Measurements from ENCODE around the gene RUNX3. TPM values are rescaled to one million over a fixed set of nuclear protein-coding genes. Genes with fewer than 3 reads are reported as not detected.
A peak's percentile ranks its signal among the peaks of the same experiment; 100 is the strongest.

The RUNX3 gene
- total and polyA plus RNA-seq, 8 donors, result 0.98 to 8.7 (median 1.5) TPM

DNA sequence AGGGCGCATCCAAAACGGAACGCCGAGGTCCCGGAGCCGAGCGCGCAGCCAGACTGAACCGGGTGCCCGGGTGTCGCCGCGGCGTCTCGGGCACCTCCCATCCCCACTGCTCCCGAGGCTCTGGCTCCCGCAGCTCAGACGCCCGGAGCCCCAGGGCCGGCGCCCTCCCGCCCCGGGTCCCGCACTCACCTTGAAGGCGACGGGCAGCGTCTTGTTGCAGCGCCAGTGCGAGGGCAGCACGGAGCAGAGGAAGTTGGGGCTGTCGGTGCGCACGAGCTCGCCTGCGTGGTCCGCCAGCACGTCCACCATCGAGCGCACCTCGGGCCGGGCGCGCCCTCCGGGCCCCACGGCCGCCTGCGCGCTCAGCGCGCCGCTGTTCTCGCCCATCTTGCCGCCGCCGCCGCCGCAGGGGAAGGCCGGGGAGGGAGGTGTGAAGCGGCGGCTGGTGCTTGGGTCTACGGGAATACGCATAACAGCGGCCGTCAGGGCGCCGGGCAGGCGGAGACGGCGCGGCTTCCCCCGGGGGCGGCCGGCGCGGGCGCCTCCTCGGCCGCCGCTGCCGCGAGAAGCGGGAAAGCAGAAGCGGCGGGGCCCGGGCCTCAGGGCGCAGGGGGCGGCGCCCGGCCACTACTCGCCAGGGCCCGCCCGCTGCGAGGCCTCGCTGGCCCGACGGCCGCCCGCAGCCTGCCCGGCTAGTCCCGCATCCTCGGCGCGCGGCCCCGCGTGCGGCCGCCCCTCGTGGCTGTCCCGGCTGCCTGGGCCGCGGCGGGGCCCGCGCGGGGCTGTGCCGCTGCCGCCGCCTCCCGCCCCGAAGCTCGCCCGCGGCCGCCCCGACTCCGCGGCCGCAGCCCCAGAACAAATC, 447 bp downstream of the RUNX3 start:
- Histone ChIP-seq H3K9me3 (no peaks in the 10 kb centered on the region), H3K36me3 (no peaks in the 10 kb centered on the region), H3K27me3 (peaks cover 92 to 99% of the 10 kb centered on the region in 2 donors), H3K4me3 (peak overlapping the region; percentile 17 to 57), H3K4me1 (peaks cover 9 to 65% of the 10 kb centered on the region in 2 donors), H3K27ac (peak overlapping the region; percentile 56 to 81)
- ATAC-seq, result no peak
- TF ChIP-seq, protein P1, sequence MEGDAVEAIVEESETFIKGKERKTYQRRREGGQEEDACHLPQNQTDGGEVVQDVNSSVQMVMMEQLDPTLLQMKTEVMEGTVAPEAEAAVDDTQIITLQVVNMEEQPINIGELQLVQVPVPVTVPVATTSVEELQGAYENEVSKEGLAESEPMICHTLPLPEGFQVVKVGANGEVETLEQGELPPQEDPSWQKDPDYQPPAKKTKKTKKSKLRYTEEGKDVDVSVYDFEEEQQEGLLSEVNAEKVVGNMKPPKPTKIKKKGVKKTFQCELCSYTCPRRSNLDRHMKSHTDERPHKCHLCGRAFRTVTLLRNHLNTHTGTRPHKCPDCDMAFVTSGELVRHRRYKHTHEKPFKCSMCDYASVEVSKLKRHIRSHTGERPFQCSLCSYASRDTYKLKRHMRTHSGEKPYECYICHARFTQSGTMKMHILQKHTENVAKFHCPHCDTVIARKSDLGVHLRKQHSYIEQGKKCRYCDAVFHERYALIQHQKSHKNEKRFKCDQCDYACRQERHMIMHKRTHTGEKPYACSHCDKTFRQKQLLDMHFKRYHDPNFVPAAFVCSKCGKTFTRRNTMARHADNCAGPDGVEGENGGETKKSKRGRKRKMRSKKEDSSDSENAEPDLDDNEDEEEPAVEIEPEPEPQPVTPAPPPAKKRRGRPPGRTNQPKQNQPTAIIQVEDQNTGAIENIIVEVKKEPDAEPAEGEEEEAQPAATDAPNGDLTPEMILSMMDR (IDR thresholded peaks at IDR 0.05), result no peak
- DNase-seq, result peak in 1 of 4 donors; percentile 89
- intact Hi-C loops (cut with DNase I), result loop anchor here in 1 of 2 donors (10.0 kb wide), 2 partner anchors 105 to 175 kb away; no protein-coding TSS in a partner anchor

DNA sequence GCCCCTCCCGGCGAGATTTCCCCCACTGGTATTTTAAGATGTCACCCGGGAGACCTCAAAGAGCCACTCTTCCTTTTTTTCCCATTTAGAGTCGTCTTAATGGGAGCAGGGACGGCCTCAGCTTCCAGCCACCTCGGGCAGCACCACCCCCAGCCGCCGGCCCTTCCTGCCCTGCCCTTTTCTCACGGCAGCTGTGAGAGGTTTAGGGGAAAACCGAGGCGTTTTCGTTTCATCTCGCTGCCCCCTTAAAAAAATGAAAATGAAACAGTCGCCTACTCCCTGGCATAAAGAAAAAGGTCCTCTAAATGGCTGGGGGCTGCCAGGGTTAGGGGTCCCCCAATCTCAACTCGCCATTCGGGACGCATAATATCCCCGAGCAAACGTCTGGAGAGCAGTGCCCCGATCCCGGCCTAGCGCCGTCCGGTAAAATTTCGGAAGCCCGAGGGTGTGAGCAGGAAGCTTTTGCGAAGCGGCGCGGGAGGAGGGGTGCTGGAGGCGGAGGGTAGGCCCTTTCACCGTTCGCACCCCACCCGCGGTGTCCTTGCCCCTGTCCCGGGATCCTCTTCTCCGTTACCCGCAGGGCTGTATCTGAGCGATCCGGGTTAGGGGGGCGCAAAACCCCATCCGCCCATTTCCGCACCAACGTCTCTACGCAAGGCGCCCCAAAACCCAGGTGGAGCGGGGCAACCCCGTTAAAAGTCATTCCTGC, 1.2 kb downstream of the RUNX3 start:
- no peaks in the 10 kb centered on the region for H3K36me3 ChIP-seq

DNA sequence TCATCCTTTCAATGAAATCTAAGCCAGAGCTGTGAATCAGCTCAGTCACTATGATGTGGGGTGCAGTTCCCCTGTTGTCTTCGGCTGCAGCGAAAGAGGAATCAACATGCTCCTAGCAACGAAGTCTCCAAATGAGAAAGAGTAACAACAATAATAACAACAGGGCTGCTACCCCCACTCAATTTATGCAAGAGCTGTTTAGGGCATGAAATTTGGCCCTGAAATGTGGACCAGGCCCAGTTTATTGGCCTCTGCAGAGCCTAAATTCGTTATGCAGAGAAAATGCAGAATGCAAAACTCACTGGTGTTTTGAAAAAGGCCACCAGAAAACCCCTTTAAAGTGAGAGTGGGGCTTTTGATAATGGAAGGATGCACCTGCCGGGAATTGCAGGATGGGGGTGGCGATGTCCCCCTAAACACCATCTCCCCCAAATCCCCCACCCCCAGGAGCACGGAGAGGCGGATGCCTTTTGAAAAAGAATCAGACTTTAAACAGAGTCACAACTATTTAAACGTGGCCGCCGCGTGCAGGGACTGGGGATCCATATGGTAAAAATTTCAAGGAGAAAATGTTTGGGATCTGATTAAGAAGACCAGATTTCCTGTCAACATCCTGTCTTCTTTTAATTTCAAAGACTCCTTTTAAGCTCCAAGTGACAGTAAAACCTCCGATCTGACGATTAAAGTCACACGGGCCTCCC, 1.9 kb downstream of the RUNX3 start:
- peaks cover 9 to 65% of the 10 kb centered on the region in 2 donors for H3K4me1 ChIP-seq
- DNase-seq (no peak), ATAC-seq (no peak)
- peak overlapping the region in 1 of 2 donors; percentile 81 for H3K27ac ChIP-seq
- peaks cover 77 to 99% of the 10 kb centered on the region in 2 donors for H3K27me3 ChIP-seq
- intact Hi-C loops (cut with DNase I), result no loop called here
- no peaks in the 10 kb centered on the region for H3K9me3 ChIP-seq
- peak overlapping the region; percentile 17 to 57 for H3K4me3 ChIP-seq
- TF ChIP-seq, protein P1 (IDR thresholded peaks at IDR 0.05), result no peak
- no peaks in the 10 kb centered on the region for H3K36me3 ChIP-seq

More for the DNA sequence above, 1.2 kb downstream of the RUNX3 start:
- H3K4me1 ChIP-seq, result peaks cover 9 to 65% of the 10 kb centered on the region in 2 donors
- H3K4me3 ChIP-seq, result peak overlapping the region; percentile 17 to 57
- H3K27ac ChIP-seq, result peak overlapping the region; percentile 56 to 81
- H3K27me3 ChIP-seq, result peaks cover 84 to 99% of the 10 kb centered on the region in 2 donors
- ATAC-seq, result no peak
- TF ChIP-seq, protein P1 (IDR thresholded peaks at IDR 0.05), result no peak
- no peaks in the 10 kb centered on the region for H3K9me3 ChIP-seq
- intact Hi-C loops (cut with DNase I), result no loop called here
- DNase-seq, result peak in 1 of 4 donors; percentile 85

DNA sequence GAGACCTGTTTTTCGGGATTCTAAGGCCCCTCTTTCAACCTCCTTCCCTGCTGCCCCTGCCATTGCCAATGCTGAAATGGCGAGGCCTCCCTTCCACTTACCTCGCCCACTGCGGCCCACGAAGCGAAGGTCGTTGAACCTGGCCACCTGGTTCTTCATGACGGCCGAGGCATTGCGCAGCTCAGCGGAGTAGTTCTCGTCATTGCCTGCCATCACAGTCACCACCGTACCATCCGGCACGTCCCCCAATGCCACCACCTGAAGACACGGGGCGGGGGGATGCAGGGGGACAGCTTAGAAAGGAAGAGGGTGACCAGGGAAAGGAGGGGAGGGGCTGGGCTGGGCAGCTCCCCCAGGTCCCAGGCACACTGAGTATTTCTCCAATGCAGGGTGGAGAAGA, 2.6 kb downstream of the RUNX3 start:
- Histone ChIP-seq H3K27ac (no peak overlapping the region), H3K4me3 (peak overlapping the region in 1 of 2 donors; percentile 57), H3K4me1 (peaks cover 9 to 62% of the 10 kb centered on the region in 2 donors), H3K36me3 (no peaks in the 10 kb centered on the region), H3K27me3 (peaks cover 70 to 97% of the 10 kb centered on the region in 2 donors), H3K9me3 (no peaks in the 10 kb centered on the region)
- ATAC-seq (no peak), DNase-seq (peak in 1 of 4 donors; percentile 71)
- intact Hi-C loops (cut with DNase I), result no loop called here
- TF ChIP-seq, protein P1 (IDR thresholded peaks at IDR 0.05), result no peak
